AG04449 (cell line): ENCODE measurements around the gene TRIM54.

Experiments used
- CTCF ChIA-PET: fragments of 350-600 bp; formaldehyde crosslinking; extraction: SDS; loops from one replicate; lab custom pipeline; 2021; ENCODE audit warnings: antibody characterized with exemption; lab: Yijun Ruan, JAX
- POLR2A ChIA-PET: fragments of 400-600, 350-600 bp; formaldehyde crosslinking; extraction: SDS; loops from one replicate; lab custom pipeline; 2020; ENCODE audit warnings: antibody characterized with exemption, inconsistent platforms; lab: Yijun Ruan, JAX
- DNase-seq: peaks from one replicate; pipeline ENCODE4 v3.0.0-alpha.2; 2010; ENCODE audit warnings: low read depth, low spot score
- H3K4me3 ChIP-seq: 2 replicates; pipeline ENCODE4 v1.5.1; 2011; ENCODE audit warnings: low read depth, mild to moderate bottlenecking, control low read depth, low read length
- CTCF ChIP-seq: IDR thresholded peaks from one replicate; pipeline ENCODE4 v1.5.1; 2011; ENCODE audit warnings: mild to moderate bottlenecking, moderate library complexity, low read length, control low read depth, inconsistent platforms; ENCODE audit not compliant: insufficient read depth; ENCODE audit errors: missing control alignments

The TRIM54 gene

GRCh38 chr2:27322766-27323595, 40.8 kb downstream of the TRIM54 start, which contains the start of gene MPV17:
Gene MPV17, minus strand, starts transcription at chr2:27323097. Its CDS starts 580 bp downstream, at chr2:27322517.
- TF ChIP-seq CTCF, result no peak
- CTCF ChIA-PET, result interaction anchor here (0.7 to 8.1 kb wide), 8 partner anchors 9 to 73 kb away, joined by 3 to 94 read pairs (median 3); partner anchors contain the start of gene EIF2B4
- DNase-seq, result peak; percentile 73
- peak within 1 kb of the TSS; percentile 96 for H3K4me3 ChIP-seq
- POLR2A ChIA-PET, result interaction anchor here (0.6 to 2.9 kb wide), 4 partner anchors 13 to 1677 kb away, joined by 3 to 11 read pairs (median 4); partner anchors contain the start of genes GTF3C2 and TRIM54

DNA sequence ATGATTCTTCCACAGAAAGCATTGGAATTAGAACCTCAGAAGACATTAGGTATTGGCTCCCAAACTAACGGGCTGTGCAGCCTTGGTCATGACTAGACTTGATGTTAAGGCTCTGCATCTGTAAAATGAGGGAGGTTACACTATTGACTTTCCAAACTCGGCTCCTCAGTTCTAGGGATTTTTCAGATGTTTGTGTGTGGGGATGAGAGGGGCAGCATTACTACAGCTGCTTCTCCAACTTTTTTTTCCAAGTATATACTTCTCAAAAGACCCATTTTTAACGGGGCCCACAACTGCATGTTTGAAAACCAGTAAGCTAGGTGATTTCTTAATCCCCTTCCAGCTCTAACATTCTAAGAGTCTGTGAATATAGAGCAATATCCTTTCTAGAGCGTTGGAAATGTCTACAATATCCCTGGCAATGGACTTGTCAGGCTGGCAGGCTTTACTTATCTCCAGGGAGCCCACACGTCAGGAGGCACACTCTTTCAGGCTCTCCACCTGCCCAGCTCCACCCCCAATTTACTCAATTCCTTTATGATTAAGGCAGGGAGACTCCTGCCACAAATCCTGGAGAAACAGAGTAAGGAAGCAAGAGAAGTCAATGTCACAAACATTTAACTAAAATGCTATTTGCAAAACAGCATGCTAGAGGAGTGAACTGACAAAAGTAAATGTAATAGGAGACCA, 41.5 kb downstream of the TRIM54 start:
- POLR2A ChIA-PET, result interaction anchor here (0.9 to 2.9 kb wide), 2 partner anchors 33 to 42 kb away, joined by 3 to 11 read pairs; partner anchors contain the start of genes GTF3C2 and TRIM54
- TF ChIP-seq CTCF, result no peak
- DNase-seq, result no peak
- peak overlapping the region; percentile 96 for H3K4me3 ChIP-seq
- CTCF ChIA-PET, result interaction anchor here (0.7 to 8.1 kb wide), 6 partner anchors 9 to 74 kb away, joined by 3 to 94 read pairs (median 3); partner anchors contain the start of gene EIF2B4

- no peak for TF ChIP-seq CTCF
- CTCF ChIA-PET, result interaction anchor here (8.1 kb wide), 1 partner anchor 21 kb away, joined by 94 read pairs; no protein-coding TSS in a partner anchor
- H3K4me3 ChIP-seq, result no peak overlapping the region
- DNase-seq, result no peak
- POLR2A ChIA-PET, result interaction anchor here (0.8 kb wide), 1 partner anchor 31 kb away, joined by 3 read pairs; no protein-coding TSS in a partner anchor
These were observed 42.5 kb downstream of the TRIM54 start for GRCh38 chr2:27324720-27325119.

DNA sequence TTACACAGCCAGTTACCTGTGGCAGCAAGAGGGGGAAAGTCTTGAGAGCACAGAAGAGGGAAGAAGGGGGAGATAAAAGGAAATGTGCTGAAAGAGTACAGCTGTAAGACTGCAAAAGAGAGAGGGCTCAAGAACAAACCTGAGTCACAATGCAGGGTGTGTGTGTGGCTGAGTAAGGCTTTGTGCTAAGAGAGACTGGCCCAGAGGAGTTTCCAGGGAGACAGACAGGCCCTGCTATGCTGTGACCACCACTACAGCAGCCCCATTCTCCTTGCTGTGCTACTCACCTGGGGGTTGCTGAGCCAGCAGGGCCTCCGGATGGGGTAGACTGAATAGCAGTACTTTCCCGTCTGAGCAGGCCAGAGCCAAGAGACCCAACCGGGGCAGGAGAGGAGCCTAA, 53.1 kb downstream of the TRIM54 start:
- CTCF ChIA-PET, result no interaction called here
- no peak for DNase-seq
- no peak overlapping the region for H3K4me3 ChIP-seq
- POLR2A ChIA-PET, result no interaction called here
- TF ChIP-seq CTCF, result no peak

DNA sequence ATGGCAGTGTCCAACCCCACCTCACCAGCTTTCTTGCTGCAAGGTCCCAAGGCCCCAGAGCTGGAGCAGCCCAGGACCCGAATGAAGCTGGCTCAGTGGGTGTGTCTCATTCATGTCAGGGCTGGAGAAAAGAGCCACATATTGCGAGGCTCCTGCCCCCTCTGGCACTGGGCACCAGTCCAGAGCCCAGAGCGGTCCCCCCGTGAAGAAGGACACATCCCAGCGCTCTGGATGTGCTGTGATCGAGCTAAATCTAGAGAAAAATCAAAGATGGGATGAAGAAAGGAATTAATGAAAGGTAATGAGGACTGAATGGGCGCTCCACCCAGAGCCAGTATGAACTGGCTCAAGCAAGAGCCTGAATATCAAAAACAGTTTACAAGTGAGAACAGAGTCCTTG, 53.9 kb downstream of the TRIM54 start:
- ChIA-PET POLR2A (interaction anchor here (1.2 kb wide), 1 partner anchor 14 kb away, joined by 5 read pairs; the partner anchor contains the start of gene MPV17), CTCF (no interaction called here)
- DNase-seq, result no peak
- no peak overlapping the region for H3K4me3 ChIP-seq
- TF ChIP-seq CTCF, result no peak

GRCh38 chr2:27347641-27348040, 65.4 kb downstream of the TRIM54 start:
- DNase-seq, result no peak
- TF ChIP-seq CTCF, result no peak
- ChIA-PET POLR2A (no interaction called here), CTCF (interaction anchor here (1.0 to 1.2 kb wide), 3 partner anchors 22 to 26 kb away, joined by 3 read pairs; partner anchors contain the start of gene EIF2B4)
- no peak overlapping the region for H3K4me3 ChIP-seq
